ENCODE measurements around the gene TMOD3.

DNA sequence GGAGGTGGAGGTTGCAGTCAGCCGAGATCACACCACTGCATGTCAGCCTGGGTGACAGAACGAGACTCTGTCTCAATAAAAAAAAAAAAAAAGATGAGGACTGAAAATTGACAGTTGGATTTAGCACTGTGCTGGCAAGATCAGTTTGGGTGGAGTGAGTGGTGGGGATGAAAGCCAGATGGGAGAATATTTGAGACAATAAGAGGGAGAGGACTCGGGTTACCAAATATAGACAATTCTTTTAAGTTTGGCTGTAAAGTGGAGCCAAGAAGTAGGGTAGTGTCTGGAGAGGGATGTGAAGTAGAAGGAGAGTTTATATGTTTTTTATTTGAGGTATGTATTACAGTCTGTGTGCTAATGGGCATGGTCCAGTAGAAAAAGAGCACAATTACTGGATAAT lies 20.4 kb downstream of the TMOD3 start:
- TF ChIP-seq POLR2A (IDR thresholded peaks at IDR 0.05) = no peak
- TF ChIP-seq, protein P1, sequence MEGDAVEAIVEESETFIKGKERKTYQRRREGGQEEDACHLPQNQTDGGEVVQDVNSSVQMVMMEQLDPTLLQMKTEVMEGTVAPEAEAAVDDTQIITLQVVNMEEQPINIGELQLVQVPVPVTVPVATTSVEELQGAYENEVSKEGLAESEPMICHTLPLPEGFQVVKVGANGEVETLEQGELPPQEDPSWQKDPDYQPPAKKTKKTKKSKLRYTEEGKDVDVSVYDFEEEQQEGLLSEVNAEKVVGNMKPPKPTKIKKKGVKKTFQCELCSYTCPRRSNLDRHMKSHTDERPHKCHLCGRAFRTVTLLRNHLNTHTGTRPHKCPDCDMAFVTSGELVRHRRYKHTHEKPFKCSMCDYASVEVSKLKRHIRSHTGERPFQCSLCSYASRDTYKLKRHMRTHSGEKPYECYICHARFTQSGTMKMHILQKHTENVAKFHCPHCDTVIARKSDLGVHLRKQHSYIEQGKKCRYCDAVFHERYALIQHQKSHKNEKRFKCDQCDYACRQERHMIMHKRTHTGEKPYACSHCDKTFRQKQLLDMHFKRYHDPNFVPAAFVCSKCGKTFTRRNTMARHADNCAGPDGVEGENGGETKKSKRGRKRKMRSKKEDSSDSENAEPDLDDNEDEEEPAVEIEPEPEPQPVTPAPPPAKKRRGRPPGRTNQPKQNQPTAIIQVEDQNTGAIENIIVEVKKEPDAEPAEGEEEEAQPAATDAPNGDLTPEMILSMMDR (IDR thresholded peaks at IDR 0.05) = no peak

All from esophagus squamous epithelium (tissue), 4 donors.